Right lobe of liver (tissue), 4 donors: ENCODE measurements around the gene SEMA3B.

ENCODE experiments used
- CTCF ChIP-seq, 4 donors: fragments of 200-600 bp in 3 of 4; fragments of 450-650 bp in 1 of 4; IDR thresholded peaks; one replicate each; pipeline versions ENCODE4 v1.5.1 to v1.8.0; 2016 to 2022; ENCODE audit warnings: antibody characterized with exemption in 4 of 4, mild to moderate bottlenecking in 2 of 4
- POLR2A ChIP-seq: fragments of 450-650 bp; IDR thresholded peaks from one replicate; pipeline ENCODE4 v1.6.1; 2017; ENCODE audit warnings: antibody characterized with exemption, mild to moderate bottlenecking
- donor health status: DM: no; HTN: no; CAD: no.
- donor health status: DM: no; HTN: no; CAD: no.
- donor health status: DM: no; HTN: yes; CAD: no.

- no peak for TF ChIP-seq CTCF (IDR thresholded peaks at IDR 0.05)
- no peak for TF ChIP-seq POLR2A
Measured at GRCh38 chr3:50258979-50259378, 10.0 kb upstream of the SEMA3B start.
